Measurements from ENCODE around the gene LIMK2.
"Not testable (repeated sequence)": the region's sequence is repeated elsewhere in the genome, so short reads cannot be mapped to it uniquely, and the experiment has no call there.

LIMK2 gene

DNA sequence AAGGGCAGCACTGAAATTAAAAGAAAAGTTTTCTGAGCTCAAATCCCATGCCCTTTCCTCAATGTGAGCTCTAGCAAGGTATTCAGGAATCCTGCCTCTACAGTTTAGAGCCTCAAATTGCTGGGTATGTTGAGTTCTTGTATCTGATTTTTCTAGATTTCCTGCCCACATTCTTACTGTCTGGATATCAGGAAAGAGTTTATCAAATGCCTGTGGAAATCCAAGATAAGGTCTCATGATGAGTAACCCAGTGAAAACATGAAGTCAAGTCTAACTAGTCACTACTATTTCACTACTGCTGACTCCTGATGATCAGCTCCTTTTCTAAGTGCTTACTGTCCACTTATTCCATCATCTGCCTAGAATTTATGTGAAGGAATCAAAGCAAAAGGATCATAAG lies 29.8 kb downstream of the LIMK2 start:
- H3K4me3 ChIP-seq (ENCODE audit: low read length): peak overlapping the region; percentile 27
- peak; percentile 38 for TF ChIP-seq CTCF (conservative IDR thresholded peaks at IDR 0.05; ENCODE audit: low read depth, low read length)
- no peak for DNase-seq (ENCODE audit: low read depth)

DNA sequence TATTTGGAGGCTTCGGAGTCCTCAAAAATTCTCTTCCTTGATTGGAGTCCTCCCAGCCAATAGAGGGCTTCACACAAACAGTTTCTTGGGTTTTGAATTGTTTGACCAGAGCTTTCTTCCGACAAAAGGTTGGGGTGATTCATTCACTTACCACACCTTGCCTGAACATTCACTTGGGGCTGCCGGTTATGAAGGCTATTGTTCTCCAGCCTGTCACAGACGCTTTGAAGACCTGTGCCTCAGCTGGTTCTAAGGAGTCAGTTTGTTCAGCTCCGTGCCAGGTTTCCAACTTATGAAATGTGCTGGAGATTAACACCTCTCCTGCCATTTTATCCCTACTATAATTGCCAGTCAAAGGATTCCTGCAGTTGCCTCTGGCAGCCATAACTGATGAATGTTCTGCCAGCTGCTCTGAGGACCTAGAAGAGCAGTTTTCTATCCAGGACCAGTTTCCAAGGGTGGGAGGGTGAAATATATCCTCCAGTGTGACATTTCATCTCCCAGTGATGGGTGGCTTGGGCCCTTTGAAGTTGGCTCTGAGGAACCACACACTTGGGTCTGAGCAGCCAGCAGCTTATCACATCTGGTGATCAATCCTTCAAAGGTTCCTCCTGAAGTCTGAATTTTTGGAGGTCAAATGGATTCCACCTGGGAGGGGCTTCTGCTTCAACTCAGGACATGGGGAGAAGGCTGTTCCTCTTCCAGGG lies 31.4 kb downstream of the LIMK2 start:
- no peak for TF ChIP-seq CTCF (conservative IDR thresholded peaks at IDR 0.05; ENCODE audit: low read depth, low read length)
- DNase-seq (ENCODE audit: low read depth): peak; percentile 89
- peak overlapping the region; percentile 27 for H3K4me3 ChIP-seq (ENCODE audit: low read length)

DNA sequence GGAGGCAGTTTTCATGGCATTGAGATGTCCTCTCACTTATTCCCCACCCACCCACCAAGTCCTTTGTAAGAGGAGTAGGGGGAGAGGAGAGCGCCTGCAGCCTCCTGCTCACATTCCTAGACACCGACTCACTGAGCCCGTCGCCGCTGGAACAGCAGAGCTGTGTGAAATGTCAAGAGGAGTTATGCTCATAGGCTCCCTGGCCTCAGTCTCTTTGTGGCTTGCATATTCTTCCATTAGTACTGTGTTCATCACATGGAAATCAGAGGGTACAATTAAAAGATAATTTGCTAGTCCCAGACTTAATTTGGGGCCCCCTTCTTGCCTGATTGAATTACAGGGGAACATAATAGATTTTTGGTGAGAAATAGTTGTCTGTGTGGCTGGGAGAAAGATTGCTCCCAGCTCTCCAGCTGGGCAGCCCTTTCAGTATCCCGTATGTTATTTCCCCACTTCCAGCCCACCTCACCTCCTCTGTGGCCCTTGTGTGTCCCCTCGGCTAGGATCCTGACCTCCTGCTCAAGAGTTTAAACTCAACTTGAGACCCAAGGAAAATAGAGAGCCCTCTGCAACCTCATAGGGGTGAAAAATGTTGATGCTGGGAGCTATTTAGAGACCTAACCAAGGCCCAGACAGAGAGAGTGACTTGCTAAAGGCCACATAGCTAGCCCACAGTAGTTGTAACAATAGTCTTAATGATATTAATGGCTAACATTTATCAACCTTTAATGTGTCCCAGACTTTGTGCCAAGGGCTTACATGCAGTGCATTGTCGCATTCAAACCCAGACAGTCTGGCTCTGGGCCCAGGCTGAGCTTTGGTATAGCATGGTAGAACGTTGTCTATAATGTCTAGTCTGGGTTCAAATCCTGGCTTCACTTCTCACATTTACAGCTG lies 32.2 kb downstream of the LIMK2 start:
- no peak overlapping the region for H3K4me3 ChIP-seq (ENCODE audit: low read length)
- TF ChIP-seq CTCF (conservative IDR thresholded peaks at IDR 0.05; ENCODE audit: low read depth, low read length): no peak
- DNase-seq (ENCODE audit: low read depth): peak; percentile 98

- no peak for DNase-seq (ENCODE audit: low read depth)
- H3K4me3 ChIP-seq (ENCODE audit: low read length): no peak overlapping the region
- no peak for TF ChIP-seq CTCF (conservative IDR thresholded peaks at IDR 0.05; ENCODE audit: low read depth, low read length)
Observed at GRCh38 chr22:31244943-31245451, 32.9 kb downstream of the LIMK2 start.

- DNase-seq (ENCODE audit: low read depth); H3K4me3 ChIP-seq (ENCODE audit: low read length): not testable (repeated sequence)
Observed at GRCh38 chr22:31245998-31246397, 33.9 kb downstream of the LIMK2 start.

DNA sequence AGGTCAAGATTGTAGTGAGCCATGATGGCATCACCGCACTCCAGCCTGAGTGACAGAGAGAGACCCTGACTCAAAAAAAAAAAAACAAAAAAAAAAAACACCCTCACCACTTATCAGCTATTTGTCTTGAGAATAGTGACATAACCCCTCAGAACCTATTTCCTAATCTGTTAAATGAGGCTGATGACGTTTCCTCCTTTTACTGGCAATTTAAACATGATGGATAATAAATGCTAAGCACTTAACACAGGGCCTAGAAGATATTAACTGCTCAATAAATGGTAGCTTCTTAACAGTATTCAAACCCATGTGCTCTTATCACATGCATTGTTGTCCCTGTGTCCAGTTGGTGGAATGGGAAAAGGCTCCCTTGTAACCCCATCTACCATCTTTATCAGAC lies 34.6 kb downstream of the LIMK2 start:
- TF ChIP-seq CTCF (conservative IDR thresholded peaks at IDR 0.05; ENCODE audit: low read depth, low read length): no peak
- no peak overlapping the region for H3K4me3 ChIP-seq (ENCODE audit: low read length)
- DNase-seq (ENCODE audit: low read depth): no peak

DNA sequence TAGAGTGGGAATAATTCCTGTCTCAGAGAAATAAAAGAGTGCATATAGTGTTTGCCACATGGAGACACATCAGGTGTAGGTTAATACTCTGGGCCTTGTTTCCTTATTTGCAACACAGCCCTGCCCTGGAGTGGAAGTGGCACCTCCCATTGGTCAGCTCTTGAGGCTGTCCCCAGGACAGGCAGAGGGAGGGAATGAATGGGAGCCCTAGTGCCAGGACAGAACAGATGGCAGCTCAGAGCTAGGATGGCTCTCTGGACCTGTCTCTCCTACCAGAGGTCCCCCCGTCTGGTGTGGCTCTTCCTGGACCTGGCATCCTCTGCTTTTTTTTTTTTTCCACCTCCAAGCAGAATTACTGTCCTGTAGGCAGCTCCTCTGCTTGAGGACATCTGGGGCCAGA lies 35.6 kb downstream of the LIMK2 start:
- H3K4me3 ChIP-seq (ENCODE audit: low read length): peak overlapping the region; percentile 86
- no peak for DNase-seq (ENCODE audit: low read depth)
- no peak for TF ChIP-seq CTCF (conservative IDR thresholded peaks at IDR 0.05; ENCODE audit: low read depth, low read length)
